ENCODE data around the gene CDKN2AIPNL. TPM values are rescaled to one million over a fixed set of nuclear protein-coding genes. Genes with fewer than 3 reads are reported as not detected.

Gene CDKN2AIPNL
- total RNA-seq, 2 donors from 2014 or later, result 51.8 to 62.0 TPM

GRCh38 chr5:134459010-134459403 lies 47.3 kb upstream of the CDKN2AIPNL start:
- no peaks in the 10 kb centered on the region for H3K36me3 ChIP-seq (ENCODE audit: control insufficient read depth, insufficient read depth, low read length)
- 90 to 100% methylated on average over 4 to 8 of the region's 8 CpGs for WGBS, 2 experiments (ENCODE audit: insufficient coverage in 1 of 2, insufficient read length in 1 of 2)

GRCh38 chr5:134458234-134459009 lies 46.7 kb upstream of the CDKN2AIPNL start:
- H3K4me1 Mint-ChIP-seq, result peaks cover 7% of the 10 kb centered on the region
- H3K27ac ChIP-seq (ENCODE audit: low read depth, low read length), result no peak overlapping the region
- no peaks in the 10 kb centered on the region for H3K9me3 Mint-ChIP-seq
- H3K4me1 ChIP-seq (ENCODE audit: control insufficient read depth, insufficient read depth, low read length), result peaks cover 6% of the 10 kb centered on the region
- H3K36me3 ChIP-seq (ENCODE audit: control insufficient read depth, insufficient read depth, low read length), result no peaks in the 10 kb centered on the region
- no peak for DNase-seq
- H3K27me3 ChIP-seq (ENCODE audit: control insufficient read depth, insufficient read depth, low read length, poor library complexity, severe bottlenecking), result no peaks in the 10 kb centered on the region
- no peak overlapping the region for H3K27ac Mint-ChIP-seq
- no peak for TF ChIP-seq CTCF (conservative IDR thresholded peaks at IDR 0.05)
- no peaks in the 10 kb centered on the region for H3K9me3 ChIP-seq (ENCODE audit: control insufficient read depth, low read length)
- WGBS, 2 experiments (ENCODE audit: insufficient coverage in 1 of 2, insufficient read length in 1 of 2), result 91 to 92% methylated on average over 6 to 10 of the region's 10 CpGs
- no peak overlapping the region for H3K4me3 ChIP-seq (ENCODE audit: low read length)
- H3K4me3 Mint-ChIP-seq, result no peak overlapping the region
- H3K9ac ChIP-seq (ENCODE audit: extremely low read depth, low read length, poor library complexity, severe bottlenecking), result no peak overlapping the region
- H3K36me3 Mint-ChIP-seq (ENCODE audit: low read depth), result no peaks in the 10 kb centered on the region
- H3K27me3 Mint-ChIP-seq (ENCODE audit: insufficient read depth), result peaks cover 2% of the 10 kb centered on the region

More at GRCh38 chr5:134459010-134459403, 47.3 kb upstream of the CDKN2AIPNL start:
- no peak for TF ChIP-seq CTCF (conservative IDR thresholded peaks at IDR 0.05)
- Mint-ChIP-seq H3K36me3 (ENCODE audit: low read depth) (no peaks in the 10 kb centered on the region), H3K9me3 (no peaks in the 10 kb centered on the region), H3K4me1 (peaks cover 7% of the 10 kb centered on the region), H3K27me3 (ENCODE audit: insufficient read depth) (peaks cover 2% of the 10 kb centered on the region), H3K27ac (no peak overlapping the region), H3K4me3 (no peak overlapping the region)
- Histone ChIP-seq H3K9me3 (ENCODE audit: control insufficient read depth, low read length) (no peaks in the 10 kb centered on the region), H3K27me3 (ENCODE audit: control insufficient read depth, insufficient read depth, low read length, poor library complexity, severe bottlenecking) (no peaks in the 10 kb centered on the region), H3K4me1 (ENCODE audit: control insufficient read depth, insufficient read depth, low read length) (peaks cover 6% of the 10 kb centered on the region), H3K9ac (ENCODE audit: extremely low read depth, low read length, poor library complexity, severe bottlenecking) (no peak overlapping the region), H3K27ac (ENCODE audit: low read depth, low read length) (no peak overlapping the region), H3K4me3 (ENCODE audit: low read length) (no peak overlapping the region)
- DNase-seq, result no peak

- Mint-ChIP-seq H3K27me3 (ENCODE audit: insufficient read depth) (peaks cover 2% of the 10 kb centered on the region), H3K27ac (no peak overlapping the region), H3K4me3 (no peak overlapping the region)
Measured at GRCh38 chr5:134457801-134458200, 46.1 kb upstream of the CDKN2AIPNL start.

More at GRCh38 chr5:134457801-134458200, 46.1 kb upstream of the CDKN2AIPNL start:
- Histone ChIP-seq H3K27ac (ENCODE audit: low read depth, low read length) (no peak overlapping the region), H3K4me3 (ENCODE audit: low read length) (no peak overlapping the region), H3K9ac (ENCODE audit: extremely low read depth, low read length, poor library complexity, severe bottlenecking) (no peak overlapping the region), H3K9me3 (ENCODE audit: control insufficient read depth, low read length) (no peaks in the 10 kb centered on the region), H3K36me3 (ENCODE audit: control insufficient read depth, insufficient read depth, low read length) (no peaks in the 10 kb centered on the region), H3K4me1 (ENCODE audit: control insufficient read depth, insufficient read depth, low read length) (peaks cover 6% of the 10 kb centered on the region), H3K27me3 (ENCODE audit: control insufficient read depth, insufficient read depth, low read length, poor library complexity, severe bottlenecking) (no peaks in the 10 kb centered on the region)
- no peaks in the 10 kb centered on the region for H3K36me3 Mint-ChIP-seq (ENCODE audit: low read depth)
- whole genome bisulfite sequencing, 2 experiments (ENCODE audit: insufficient coverage in 1 of 2, insufficient read length in 1 of 2), result 89 to 91% methylated on average over 3 of the region's 3 CpGs
- no peak for TF ChIP-seq CTCF (conservative IDR thresholded peaks at IDR 0.05)
- H3K4me1 Mint-ChIP-seq, result peaks cover 7% of the 10 kb centered on the region
- H3K9me3 Mint-ChIP-seq, result no peaks in the 10 kb centered on the region
- no peak for DNase-seq
